Neural progenitor cell (in vitro differentiated cells): ENCODE data around the gene KIRREL3. TPM values are rescaled to one million over a fixed set of nuclear protein-coding genes. Genes with fewer than 3 reads are reported as not detected.

ENCODE experiments used
- DNase-seq: peaks from one replicate; pipeline ENCODE4 v3.0.0-alpha.2; 2016; ENCODE audit warnings: low spot score
- H2AFZ ChIP-seq: fragments of 200-600 bp; sonication (generic); replicated peaks from 2 replicates; pipeline ENCODE4 v1.6.1; 2016; ENCODE audit warnings: antibody characterized with exemption
- H3F3A ChIP-seq: fragments of 200-600 bp; sonication (generic); 2 replicates; pipeline ENCODE4 v1.6.1; 2016; ENCODE audit warnings: antibody characterized with exemption, low read depth
- H3K27ac ChIP-seq: fragments of 200-600 bp; sonication (generic); 2 replicates; pipeline ENCODE4 v1.5.1; 2016; ENCODE audit warnings: mild to moderate bottlenecking
- H3K27me3 ChIP-seq: fragments of 200-600 bp; sonication (generic); 2 replicates; pipeline ENCODE4 v1.6.1; 2016; ENCODE audit warnings: mild to moderate bottlenecking, moderate library complexity
- H3K36me3 ChIP-seq: fragments of 200-600 bp; sonication (generic); 2 replicates; pipeline ENCODE4 v1.5.1; 2016
- H3K4me1 ChIP-seq: fragments of 200-600 bp; sonication (generic); 2 replicates; pipeline ENCODE4 v1.6.1; 2016; ENCODE audit warnings: mixed run types
- H3K4me2 ChIP-seq: fragments of 200-600 bp; sonication (generic); 2 replicates; pipeline ENCODE4 v1.6.1; 2016
- H3K4me3 ChIP-seq: fragments of 200-600 bp; sonication (generic); 2 replicates; pipeline ENCODE4 v1.5.1; 2016
- H3K79me2 ChIP-seq: fragments of 200-600 bp; sonication (generic); 2 replicates; pipeline ENCODE4 v1.6.1; 2016; ENCODE audit warnings: low read depth
- H3K9ac ChIP-seq: fragments of 200-600 bp; sonication (generic); 2 replicates; pipeline ENCODE4 v1.6.1; 2016
- H3K9me3 ChIP-seq: fragments of 200-600 bp; sonication (generic); 2 replicates; pipeline ENCODE4 v1.5.1; 2016; ENCODE audit warnings: low read depth
- H4K20me1 ChIP-seq: fragments of 200-600 bp; sonication (generic); 2 replicates; pipeline ENCODE4 v1.6.1; 2016; ENCODE audit warnings: low read depth
- H3K27ac Mint-ChIP-seq: 3 replicates; pipeline ENCODE4 v1.8.0; 2021; ENCODE audit warnings: mixed read lengths
- H3K27me3 Mint-ChIP-seq: 2 replicates; pipeline ENCODE4 v1.8.0; 2022; ENCODE audit warnings: low read depth, mild to moderate bottlenecking, inconsistent platforms, moderate library complexity, mixed read lengths; ENCODE audit not compliant: insufficient read depth
- H3K36me3 Mint-ChIP-seq: 3 replicates; pipeline ENCODE4 v1.8.0; 2021; ENCODE audit warnings: mixed read lengths
- H3K4me1 Mint-ChIP-seq: 3 replicates; pipeline ENCODE4 v1.8.0; 2021; ENCODE audit warnings: mixed read lengths
- H3K4me3 Mint-ChIP-seq: 3 replicates; pipeline ENCODE4 v1.8.0; 2021; ENCODE audit warnings: mild to moderate bottlenecking, moderate library complexity, mixed read lengths
- H3K9me3 Mint-ChIP-seq: 3 replicates; pipeline ENCODE4 v1.8.0; 2020; ENCODE audit warnings: mixed read lengths
- EZH2 ChIP-seq: fragments of 200-600 bp; sonication (generic); IDR thresholded peaks from 2 replicates; pipeline ENCODE4 v1.6.1; 2017; ENCODE audit warnings: antibody characterized with exemption, mild to moderate bottlenecking, moderate library complexity
- EZH2phosphoT487 ChIP-seq: fragments of 200-600 bp; sonication (generic); IDR thresholded peaks from 2 replicates; pipeline ENCODE4 v1.6.1; 2017; ENCODE audit warnings: antibody characterized with exemption
- total RNA-seq: library from RNA; depleted of rRNA; stranded (reverse); fragments of >200 nt; gene quantifications from 2 replicates; pipeline ENCODE4 v1.2.3, GENCODE V29; 2015; ENCODE audit warnings: low replicate concordance
- TF ChIP-seq, protein P1 (sequence below): fragments of 200-600 bp; sonication (generic); IDR thresholded peaks from 2 replicates; pipeline ENCODE4 v1.5.1; 2017; ENCODE audit warnings: antibody characterized with exemption, mild to moderate bottlenecking

Gene KIRREL3
- total RNA-seq, 1 donor from 2014 or later = 1.1 TPM

- Histone ChIP-seq H3K9ac (no peak overlapping the region), H3K4me3 (no peak overlapping the region), H3K4me1 (peaks cover 13% of the 10 kb centered on the region), H3F3A (peaks cover 4% of the 10 kb centered on the region), H3K27ac (no peak overlapping the region), H3K27me3 (no peaks in the 10 kb centered on the region), H3K4me2 (no peak overlapping the region), H3K36me3 (no peaks in the 10 kb centered on the region), H4K20me1 (no peaks in the 10 kb centered on the region), H2AFZ (peak overlapping the region; percentile 79), H3K9me3 (no peaks in the 10 kb centered on the region), H3K79me2 (no peaks in the 10 kb centered on the region)
- Mint-ChIP-seq H3K36me3 (no peaks in the 10 kb centered on the region), H3K27me3 (peaks cover 3% of the 10 kb centered on the region), H3K9me3 (no peaks in the 10 kb centered on the region), H3K4me1 (peaks cover 13% of the 10 kb centered on the region), H3K27ac (no peak overlapping the region), H3K4me3 (no peak overlapping the region)
- TF ChIP-seq, protein P1, sequence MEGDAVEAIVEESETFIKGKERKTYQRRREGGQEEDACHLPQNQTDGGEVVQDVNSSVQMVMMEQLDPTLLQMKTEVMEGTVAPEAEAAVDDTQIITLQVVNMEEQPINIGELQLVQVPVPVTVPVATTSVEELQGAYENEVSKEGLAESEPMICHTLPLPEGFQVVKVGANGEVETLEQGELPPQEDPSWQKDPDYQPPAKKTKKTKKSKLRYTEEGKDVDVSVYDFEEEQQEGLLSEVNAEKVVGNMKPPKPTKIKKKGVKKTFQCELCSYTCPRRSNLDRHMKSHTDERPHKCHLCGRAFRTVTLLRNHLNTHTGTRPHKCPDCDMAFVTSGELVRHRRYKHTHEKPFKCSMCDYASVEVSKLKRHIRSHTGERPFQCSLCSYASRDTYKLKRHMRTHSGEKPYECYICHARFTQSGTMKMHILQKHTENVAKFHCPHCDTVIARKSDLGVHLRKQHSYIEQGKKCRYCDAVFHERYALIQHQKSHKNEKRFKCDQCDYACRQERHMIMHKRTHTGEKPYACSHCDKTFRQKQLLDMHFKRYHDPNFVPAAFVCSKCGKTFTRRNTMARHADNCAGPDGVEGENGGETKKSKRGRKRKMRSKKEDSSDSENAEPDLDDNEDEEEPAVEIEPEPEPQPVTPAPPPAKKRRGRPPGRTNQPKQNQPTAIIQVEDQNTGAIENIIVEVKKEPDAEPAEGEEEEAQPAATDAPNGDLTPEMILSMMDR = no peak
- TF ChIP-seq EZH2phosphoT487 = no peak
- TF ChIP-seq EZH2 = no peak
- no peak for DNase-seq
Observed at GRCh38 chr11:126433244-126433846, 567.2 kb downstream of the KIRREL3 start.

- Histone ChIP-seq H2AFZ (no peak overlapping the region), H3K4me1 (peaks cover 15% of the 10 kb centered on the region), H3K27ac (no peak overlapping the region)
Observed at GRCh38 chr11:126432525-126432924, 568.0 kb downstream of the KIRREL3 start.

DNA sequence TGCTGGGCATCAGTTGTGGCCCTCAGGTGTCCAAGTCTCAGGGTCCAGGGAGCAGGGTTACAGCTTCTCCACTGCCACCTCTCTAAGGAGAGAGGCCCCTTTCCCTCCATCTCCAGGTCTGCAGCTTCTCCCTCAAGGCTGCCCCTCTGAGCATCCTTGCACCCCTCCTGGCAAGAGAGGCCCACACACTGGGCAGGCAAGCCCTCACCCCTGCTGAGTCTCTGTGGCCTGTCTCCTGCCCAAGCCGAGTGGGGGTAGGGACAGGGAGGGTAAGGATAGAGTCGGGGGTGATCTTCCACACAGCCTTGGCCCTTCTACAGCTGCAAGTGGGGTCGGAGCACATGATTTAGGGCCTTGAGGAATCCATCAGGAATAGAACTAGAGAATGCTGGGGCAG, 568.5 kb downstream of the KIRREL3 start:
- Histone ChIP-seq H3K4me1 (peaks cover 20% of the 10 kb centered on the region), H3K27ac (no peak overlapping the region), H3K9me3 (no peaks in the 10 kb centered on the region), H3K4me3 (no peak overlapping the region), H3K36me3 (no peaks in the 10 kb centered on the region), H4K20me1 (no peaks in the 10 kb centered on the region), H3F3A (peaks cover 7% of the 10 kb centered on the region), H3K9ac (no peak overlapping the region), H3K27me3 (no peaks in the 10 kb centered on the region), H3K79me2 (no peaks in the 10 kb centered on the region), H3K4me2 (no peak overlapping the region), H2AFZ (no peak overlapping the region)
- Mint-ChIP-seq H3K4me3 (no peak overlapping the region), H3K27me3 (peaks cover 3% of the 10 kb centered on the region), H3K36me3 (no peaks in the 10 kb centered on the region), H3K9me3 (no peaks in the 10 kb centered on the region), H3K27ac (no peak overlapping the region), H3K4me1 (peaks cover 16% of the 10 kb centered on the region)
- TF ChIP-seq EZH2phosphoT487 (no peak), EZH2 (no peak)
- TF ChIP-seq, protein P1 = no peak
- DNase-seq = no peak

More at GRCh38 chr11:126432525-126432924, 568.0 kb downstream of the KIRREL3 start:
- Mint-ChIP-seq H3K36me3 (no peaks in the 10 kb centered on the region), H3K27ac (no peak overlapping the region), H3K9me3 (no peaks in the 10 kb centered on the region), H3K4me3 (no peak overlapping the region), H3K27me3 (peaks cover 3% of the 10 kb centered on the region), H3K4me1 (peaks cover 13% of the 10 kb centered on the region)
- DNase-seq = no peak
- no peak for TF ChIP-seq EZH2
- TF ChIP-seq EZH2phosphoT487 = no peak
- TF ChIP-seq, protein P1 = no peak
- Histone ChIP-seq H3K9me3 (no peaks in the 10 kb centered on the region), H3K36me3 (no peaks in the 10 kb centered on the region), H3K79me2 (no peaks in the 10 kb centered on the region), H3F3A (peaks cover 7% of the 10 kb centered on the region), H3K4me3 (no peak overlapping the region), H3K4me2 (no peak overlapping the region), H3K27me3 (no peaks in the 10 kb centered on the region), H3K9ac (no peak overlapping the region), H4K20me1 (no peaks in the 10 kb centered on the region)
